ENCODE results near the gene PLAAT4. TPM values are rescaled to one million over a fixed set of nuclear protein-coding genes. Genes with fewer than 3 reads are reported as not detected.

The PLAAT4 gene
- total and polyA plus RNA-seq, 10 of the 15 experiments (the other 5 are each of a cell fraction or from before 2014, with no cell fraction given): 6.0 to 34.3 (median 12.4) TPM

DNA sequence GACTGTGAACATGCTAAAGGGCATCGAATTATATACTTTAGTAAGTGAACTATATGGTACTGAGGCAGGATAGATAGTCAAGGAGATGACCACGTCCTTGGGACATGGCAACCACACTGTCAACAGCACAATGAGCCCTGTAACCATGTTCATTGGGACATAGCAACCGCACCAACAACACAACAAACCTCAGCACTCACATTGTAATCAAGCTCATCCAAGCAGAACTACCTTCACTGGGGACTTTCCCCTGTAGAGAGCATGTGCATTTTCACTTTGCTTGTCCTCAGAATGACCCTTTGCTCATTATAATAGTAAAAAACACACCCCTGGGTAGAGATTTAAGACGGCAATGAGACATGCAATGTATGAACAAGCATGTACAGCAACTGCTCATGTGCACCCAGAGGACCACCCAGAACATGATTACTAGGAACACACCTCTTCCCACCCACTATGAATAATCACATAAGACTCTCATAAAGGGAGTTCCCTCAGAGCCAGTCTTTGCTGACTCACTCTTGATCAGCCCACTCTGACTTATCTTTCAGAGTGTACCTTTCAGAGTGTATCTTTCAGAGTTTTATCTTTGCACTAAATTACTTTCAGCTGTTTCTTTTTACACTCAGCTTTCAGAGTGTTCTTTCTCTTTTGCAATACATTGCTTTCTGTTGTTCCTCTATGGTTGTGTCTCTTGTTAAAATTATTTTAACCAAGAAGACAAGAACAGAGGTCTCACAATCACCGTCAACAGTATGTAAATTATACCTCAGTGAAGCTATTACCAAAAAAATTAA is 30.6 kb downstream of the PLAAT4 start (continued):
- TF ChIP-seq POLR2AphosphoS2 (IDR thresholded peaks at IDR 0.05; ENCODE audit: low read depth, low read length) (no peak), HDGF (IDR thresholded peaks at IDR 0.05) (peak; percentile 78; the same call in 1 of the 2 replicates), RAD21 (IDR thresholded peaks at IDR 0.05; ENCODE audit: insufficient read depth, low read depth, low read length) (no peak), MTA3 (IDR thresholded peaks at IDR 0.05; ENCODE audit: borderline replicate concordance, low read length) (no peak), RAD51 (IDR thresholded peaks at IDR 0.05) (peak; percentile 53), KAT2A (conservative IDR thresholded peaks at IDR 0.05; ENCODE audit: control insufficient read depth, low read depth, low read length) (no peak), SUZ12 (IDR thresholded peaks at IDR 0.05; ENCODE audit: unreplicated experiment) (no peak), FOXK2 (IDR thresholded peaks at IDR 0.05) (peak; percentile 91), RUNX3 (IDR thresholded peaks at IDR 0.05; ENCODE audit: low read length) (peak; percentile 86), POLR2A (IDR thresholded peaks at IDR 0.05; ENCODE audit: low read depth, low read length) (no peak), CBFB (IDR thresholded peaks at IDR 0.05; ENCODE audit: low read depth) (peak; percentile 72; the same call in 1 of the 2 replicates), STAT3 (IDR thresholded peaks at IDR 0.05; ENCODE audit: low read depth, low read length) (0 out of 2 replicates have a peak, but pooled peaks have one; percentile 28), PML (IDR thresholded peaks at IDR 0.05; ENCODE audit: low read length) (peak; percentile 69), CEBPB (IDR thresholded peaks at IDR 0.05; ENCODE audit: borderline replicate concordance in 1 of 2, low read depth in 2 of 2, low read length in 2 of 2) (no peak), NFXL1 (IDR thresholded peaks at IDR 0.05; ENCODE audit: borderline replicate concordance) (no peak), NR2C2 (IDR thresholded peaks at IDR 0.05; ENCODE audit: borderline replicate concordance, control insufficient read depth, insufficient read length, low read depth) (no peak), SRF (IDR thresholded peaks at IDR 0.05; ENCODE audit: low read depth in 2 of 2, low read length in 2 of 2) (no peak), YY1 (IDR thresholded peaks at IDR 0.05; ENCODE audit: low read depth, low read length) (peak; percentile 43; the same call in 1 of the 2 replicates)
- TF ChIP-seq, protein P1, sequence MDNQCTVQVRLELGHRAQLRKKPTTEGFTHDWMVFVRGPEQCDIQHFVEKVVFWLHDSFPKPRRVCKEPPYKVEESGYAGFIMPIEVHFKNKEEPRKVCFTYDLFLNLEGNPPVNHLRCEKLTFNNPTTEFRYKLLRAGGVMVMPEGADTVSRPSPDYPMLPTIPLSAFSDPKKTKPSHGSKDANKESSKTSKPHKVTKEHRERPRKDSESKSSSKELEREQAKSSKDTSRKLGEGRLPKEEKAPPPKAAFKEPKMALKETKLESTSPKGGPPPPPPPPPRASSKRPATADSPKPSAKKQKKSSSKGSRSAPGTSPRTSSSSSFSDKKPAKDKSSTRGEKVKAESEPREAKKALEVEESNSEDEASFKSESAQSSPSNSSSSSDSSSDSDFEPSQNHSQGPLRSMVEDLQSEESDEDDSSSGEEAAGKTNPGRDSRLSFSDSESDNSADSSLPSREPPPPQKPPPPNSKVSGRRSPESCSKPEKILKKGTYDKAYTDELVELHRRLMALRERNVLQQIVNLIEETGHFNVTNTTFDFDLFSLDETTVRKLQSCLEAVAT (IDR thresholded peaks at IDR 0.05): 0 out of 2 replicates have a peak, but pooled peaks have one; percentile 37
- TF ChIP-seq, protein P2, sequence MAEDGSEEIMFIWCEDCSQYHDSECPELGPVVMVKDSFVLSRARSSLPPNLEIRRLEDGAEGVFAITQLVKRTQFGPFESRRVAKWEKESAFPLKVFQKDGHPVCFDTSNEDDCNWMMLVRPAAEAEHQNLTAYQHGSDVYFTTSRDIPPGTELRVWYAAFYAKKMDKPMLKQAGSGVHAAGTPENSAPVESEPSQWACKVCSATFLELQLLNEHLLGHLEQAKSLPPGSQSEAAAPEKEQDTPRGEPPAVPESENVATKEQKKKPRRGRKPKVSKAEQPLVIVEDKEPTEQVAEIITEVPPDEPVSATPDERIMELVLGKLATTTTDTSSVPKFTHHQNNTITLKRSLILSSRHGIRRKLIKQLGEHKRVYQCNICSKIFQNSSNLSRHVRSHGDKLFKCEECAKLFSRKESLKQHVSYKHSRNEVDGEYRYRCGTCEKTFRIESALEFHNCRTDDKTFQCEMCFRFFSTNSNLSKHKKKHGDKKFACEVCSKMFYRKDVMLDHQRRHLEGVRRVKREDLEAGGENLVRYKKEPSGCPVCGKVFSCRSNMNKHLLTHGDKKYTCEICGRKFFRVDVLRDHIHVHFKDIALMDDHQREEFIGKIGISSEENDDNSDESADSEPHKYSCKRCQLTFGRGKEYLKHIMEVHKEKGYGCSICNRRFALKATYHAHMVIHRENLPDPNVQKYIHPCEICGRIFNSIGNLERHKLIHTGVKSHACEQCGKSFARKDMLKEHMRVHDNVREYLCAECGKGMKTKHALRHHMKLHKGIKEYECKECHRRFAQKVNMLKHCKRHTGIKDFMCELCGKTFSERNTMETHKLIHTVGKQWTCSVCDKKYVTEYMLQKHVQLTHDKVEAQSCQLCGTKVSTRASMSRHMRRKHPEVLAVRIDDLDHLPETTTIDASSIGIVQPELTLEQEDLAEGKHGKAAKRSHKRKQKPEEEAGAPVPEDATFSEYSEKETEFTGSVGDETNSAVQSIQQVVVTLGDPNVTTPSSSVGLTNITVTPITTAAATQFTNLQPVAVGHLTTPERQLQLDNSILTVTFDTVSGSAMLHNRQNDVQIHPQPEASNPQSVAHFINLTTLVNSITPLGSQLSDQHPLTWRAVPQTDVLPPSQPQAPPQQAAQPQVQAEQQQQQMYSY (CRISPR knock-in tag; IDR thresholded peaks at IDR 0.05): no peak
- TF ChIP-seq, protein P3, sequence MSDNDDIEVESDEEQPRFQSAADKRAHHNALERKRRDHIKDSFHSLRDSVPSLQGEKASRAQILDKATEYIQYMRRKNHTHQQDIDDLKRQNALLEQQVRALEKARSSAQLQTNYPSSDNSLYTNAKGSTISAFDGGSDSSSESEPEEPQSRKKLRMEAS (IDR thresholded peaks at IDR 0.05; ENCODE audit: low read depth, low read length): no peak
- TF ChIP-seq, protein P4, sequence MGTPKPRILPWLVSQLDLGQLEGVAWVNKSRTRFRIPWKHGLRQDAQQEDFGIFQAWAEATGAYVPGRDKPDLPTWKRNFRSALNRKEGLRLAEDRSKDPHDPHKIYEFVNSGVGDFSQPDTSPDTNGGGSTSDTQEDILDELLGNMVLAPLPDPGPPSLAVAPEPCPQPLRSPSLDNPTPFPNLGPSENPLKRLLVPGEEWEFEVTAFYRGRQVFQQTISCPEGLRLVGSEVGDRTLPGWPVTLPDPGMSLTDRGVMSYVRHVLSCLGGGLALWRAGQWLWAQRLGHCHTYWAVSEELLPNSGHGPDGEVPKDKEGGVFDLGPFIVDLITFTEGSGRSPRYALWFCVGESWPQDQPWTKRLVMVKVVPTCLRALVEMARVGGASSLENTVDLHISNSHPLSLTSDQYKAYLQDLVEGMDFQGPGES (IDR thresholded peaks at IDR 0.05): no peak
- TF ChIP-seq, protein P5, sequence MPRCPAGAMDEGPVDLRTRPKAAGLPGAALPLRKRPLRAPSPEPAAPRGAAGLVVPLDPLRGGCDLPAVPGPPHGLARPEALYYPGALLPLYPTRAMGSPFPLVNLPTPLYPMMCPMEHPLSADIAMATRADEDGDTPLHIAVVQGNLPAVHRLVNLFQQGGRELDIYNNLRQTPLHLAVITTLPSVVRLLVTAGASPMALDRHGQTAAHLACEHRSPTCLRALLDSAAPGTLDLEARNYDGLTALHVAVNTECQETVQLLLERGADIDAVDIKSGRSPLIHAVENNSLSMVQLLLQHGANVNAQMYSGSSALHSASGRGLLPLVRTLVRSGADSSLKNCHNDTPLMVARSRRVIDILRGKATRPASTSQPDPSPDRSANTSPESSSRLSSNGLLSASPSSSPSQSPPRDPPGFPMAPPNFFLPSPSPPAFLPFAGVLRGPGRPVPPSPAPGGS (IDR thresholded peaks at IDR 0.05; ENCODE audit: borderline replicate concordance, insufficient read depth, low read depth, low read length, poor library complexity, severe bottlenecking): peak; percentile 81
